ENCODE measurements around the gene TGFA. TPM values are rescaled to one million over a fixed set of nuclear protein-coding genes. Genes with fewer than 3 reads are reported as not detected.

The TGFA gene
- total and polyA plus RNA-seq, 8 donors, result 0.33 to 15.6 (median 0.73) TPM

DNA sequence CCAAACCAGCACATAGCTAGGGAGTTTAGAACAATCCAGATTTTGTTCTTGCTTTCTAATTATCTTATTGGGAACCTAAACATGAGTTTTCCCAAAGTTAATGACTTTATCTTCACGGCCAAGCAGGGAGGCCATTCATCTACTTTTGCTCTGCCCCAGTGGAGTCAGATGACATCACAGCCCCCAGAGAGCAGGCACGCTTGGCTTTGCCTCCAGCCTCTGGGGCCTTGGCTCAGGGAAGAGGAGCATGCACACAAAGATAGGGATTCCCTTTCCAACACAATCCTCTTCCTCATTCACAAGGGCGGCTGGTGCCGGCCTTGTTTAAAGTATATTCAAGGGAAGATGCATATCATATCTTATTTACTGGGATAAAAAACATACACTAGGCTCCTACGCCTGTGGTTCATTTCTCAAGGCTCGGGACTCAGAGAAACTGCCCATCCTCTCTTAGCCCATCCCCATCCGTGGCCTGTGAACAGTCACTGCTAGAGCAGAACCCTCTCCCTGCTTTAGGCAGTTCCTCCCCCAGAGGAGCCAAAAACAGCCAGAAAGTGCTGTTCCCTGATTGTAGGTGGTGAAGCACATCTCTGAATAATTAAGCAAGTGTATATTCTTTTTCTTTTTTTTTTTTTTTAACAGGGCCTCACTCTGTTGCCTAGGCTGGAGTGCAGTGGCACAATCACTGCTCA lies 21.2 kb downstream of the TGFA start:
- H3K36me3 ChIP-seq, result no peaks in the 10 kb centered on the region
- H3K4me1 ChIP-seq, result peaks cover 0 to 3% of the 10 kb centered on the region in 2 donors
- intact Hi-C loops (cut with DNase I), result no loop called here
- TF ChIP-seq, protein P1, sequence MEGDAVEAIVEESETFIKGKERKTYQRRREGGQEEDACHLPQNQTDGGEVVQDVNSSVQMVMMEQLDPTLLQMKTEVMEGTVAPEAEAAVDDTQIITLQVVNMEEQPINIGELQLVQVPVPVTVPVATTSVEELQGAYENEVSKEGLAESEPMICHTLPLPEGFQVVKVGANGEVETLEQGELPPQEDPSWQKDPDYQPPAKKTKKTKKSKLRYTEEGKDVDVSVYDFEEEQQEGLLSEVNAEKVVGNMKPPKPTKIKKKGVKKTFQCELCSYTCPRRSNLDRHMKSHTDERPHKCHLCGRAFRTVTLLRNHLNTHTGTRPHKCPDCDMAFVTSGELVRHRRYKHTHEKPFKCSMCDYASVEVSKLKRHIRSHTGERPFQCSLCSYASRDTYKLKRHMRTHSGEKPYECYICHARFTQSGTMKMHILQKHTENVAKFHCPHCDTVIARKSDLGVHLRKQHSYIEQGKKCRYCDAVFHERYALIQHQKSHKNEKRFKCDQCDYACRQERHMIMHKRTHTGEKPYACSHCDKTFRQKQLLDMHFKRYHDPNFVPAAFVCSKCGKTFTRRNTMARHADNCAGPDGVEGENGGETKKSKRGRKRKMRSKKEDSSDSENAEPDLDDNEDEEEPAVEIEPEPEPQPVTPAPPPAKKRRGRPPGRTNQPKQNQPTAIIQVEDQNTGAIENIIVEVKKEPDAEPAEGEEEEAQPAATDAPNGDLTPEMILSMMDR (IDR thresholded peaks at IDR 0.05), result no peak
- DNase-seq (no peak), ATAC-seq (no peak)
- no peak overlapping the region for H3K4me3 ChIP-seq
- no peak overlapping the region for H3K27ac ChIP-seq
- peaks cover 0 to 6% of the 10 kb centered on the region in 2 donors for H3K9me3 ChIP-seq
- H3K27me3 ChIP-seq, result no peaks in the 10 kb centered on the region

- Histone ChIP-seq H3K36me3 (no peaks in the 10 kb centered on the region), H3K4me1 (peaks cover 0 to 7% of the 10 kb centered on the region in 2 donors), H3K27me3 (no peaks in the 10 kb centered on the region), H3K27ac (no peak overlapping the region), H3K9me3 (peaks cover 0 to 4% of the 10 kb centered on the region in 2 donors), H3K4me3 (no peak overlapping the region)
- TF ChIP-seq, protein P1 (IDR thresholded peaks at IDR 0.05), result no peak
- peak; percentile 36 for ATAC-seq
- intact Hi-C loops (cut with DNase I), result no loop called here
- DNase-seq, result no peak
Measured at GRCh38 chr2:70531419-70532086, 22.1 kb downstream of the TGFA start.

DNA sequence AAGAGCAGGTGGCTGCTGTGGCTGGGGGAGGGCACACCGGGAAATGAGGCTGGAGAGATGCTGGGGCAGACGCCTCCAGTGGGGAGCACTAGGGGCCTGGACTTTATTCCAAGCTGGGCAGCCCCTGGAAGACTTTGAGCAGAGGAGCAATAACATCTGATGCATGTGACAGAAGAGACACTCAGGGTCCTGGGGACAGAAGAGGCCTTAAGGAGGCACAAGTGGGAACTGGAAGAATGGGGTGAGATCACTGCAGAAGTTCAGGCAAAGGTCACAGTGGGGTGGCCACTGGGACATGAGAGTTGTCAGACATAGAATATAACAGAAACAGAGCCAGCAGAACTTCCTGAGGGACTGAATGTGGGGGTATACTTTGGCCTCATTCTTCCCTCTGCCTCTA lies 24.0 kb downstream of the TGFA start:
- TF ChIP-seq, protein P1 (IDR thresholded peaks at IDR 0.05), result no peak
- DNase-seq (no peak), ATAC-seq (peak; percentile 49)
- H3K36me3 ChIP-seq, result no peaks in the 10 kb centered on the region
- no peaks in the 10 kb centered on the region for H3K27me3 ChIP-seq
- H3K4me3 ChIP-seq, result no peak overlapping the region
- no peak overlapping the region for H3K27ac ChIP-seq
- peaks cover 6 to 26% of the 10 kb centered on the region in 2 donors for H3K4me1 ChIP-seq
- H3K9me3 ChIP-seq, result no peaks in the 10 kb centered on the region
- intact Hi-C loops (cut with DNase I), result no loop called here

DNA sequence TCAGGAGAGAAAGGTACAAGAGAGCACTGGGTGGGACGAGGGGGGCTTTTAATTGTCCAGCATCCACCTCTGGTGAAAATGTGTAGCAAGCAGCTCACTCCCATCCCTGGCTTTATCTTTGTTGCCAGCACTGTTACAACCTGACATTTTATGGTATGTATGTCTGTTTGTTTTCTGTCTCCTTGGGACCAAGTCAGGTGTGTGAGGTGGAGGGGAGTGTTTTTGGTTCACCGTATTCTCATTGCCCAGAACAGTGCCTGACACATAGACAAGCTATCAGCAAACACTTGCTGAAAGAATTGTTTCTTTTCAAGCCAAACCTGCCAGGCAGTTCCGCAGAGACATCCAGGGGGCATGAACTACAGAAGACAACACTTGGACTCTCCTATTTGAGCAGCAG lies 24.7 kb downstream of the TGFA start:
- ATAC-seq (no peak), DNase-seq (no peak)
- Histone ChIP-seq H3K27me3 (no peaks in the 10 kb centered on the region), H3K9me3 (no peaks in the 10 kb centered on the region), H3K4me1 (peaks cover 13 to 33% of the 10 kb centered on the region in 2 donors), H3K4me3 (no peak overlapping the region), H3K27ac (no peak overlapping the region), H3K36me3 (no peaks in the 10 kb centered on the region)
- intact Hi-C loops (cut with DNase I), result no loop called here
- TF ChIP-seq, protein P1 (IDR thresholded peaks at IDR 0.05), result no peak

GRCh38 chr2:70528276-70528675 lies 25.4 kb downstream of the TGFA start:
- intact Hi-C loops (cut with DNase I), result no loop called here
- DNase-seq, result no peak
- Histone ChIP-seq H3K4me1 (peaks cover 15 to 39% of the 10 kb centered on the region in 2 donors), H3K27ac (no peak overlapping the region), H3K9me3 (no peaks in the 10 kb centered on the region), H3K36me3 (no peaks in the 10 kb centered on the region), H3K4me3 (no peak overlapping the region), H3K27me3 (no peaks in the 10 kb centered on the region)
- ATAC-seq, result no peak
- TF ChIP-seq, protein P1 (IDR thresholded peaks at IDR 0.05), result no peak

Data from left lung (tissue), 10 donors.